ENCODE results near the gene MLKL. TPM values are rescaled to one million over a fixed set of nuclear protein-coding genes. Genes with fewer than 3 reads are reported as not detected.
A peak's percentile ranks its signal among the peaks of the same experiment; 100 is the strongest.
"Not testable (repeated sequence)": the region's sequence is repeated elsewhere in the genome, so short reads cannot be mapped to it uniquely, and the experiment has no call there.

MLKL gene
- total RNA-seq, 1 donor from 2014 or later, result 28.5 TPM

DNA sequence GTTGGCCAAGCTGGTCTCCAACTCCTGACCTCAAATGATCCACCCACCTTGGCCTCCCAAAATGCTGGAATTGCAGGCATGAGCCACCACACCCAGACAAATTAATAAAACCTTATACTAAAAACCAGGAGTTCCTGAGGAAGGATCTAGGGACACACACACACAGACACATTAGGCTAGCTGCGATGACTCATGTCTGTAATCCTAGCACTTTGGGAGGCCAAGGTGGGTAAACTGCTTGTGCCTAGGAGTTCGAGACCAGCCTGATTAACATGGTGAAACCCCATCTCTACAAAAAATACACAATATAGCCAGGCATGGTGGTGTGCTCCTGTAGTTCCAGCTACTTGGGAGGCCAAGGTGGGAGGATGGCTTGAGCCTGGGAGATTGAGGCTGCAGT lies 47.8 kb downstream of the MLKL start:
- not testable (repeated sequence) for DNase-seq (ENCODE audit: extremely low read depth, low read depth, low spot score)

DNA sequence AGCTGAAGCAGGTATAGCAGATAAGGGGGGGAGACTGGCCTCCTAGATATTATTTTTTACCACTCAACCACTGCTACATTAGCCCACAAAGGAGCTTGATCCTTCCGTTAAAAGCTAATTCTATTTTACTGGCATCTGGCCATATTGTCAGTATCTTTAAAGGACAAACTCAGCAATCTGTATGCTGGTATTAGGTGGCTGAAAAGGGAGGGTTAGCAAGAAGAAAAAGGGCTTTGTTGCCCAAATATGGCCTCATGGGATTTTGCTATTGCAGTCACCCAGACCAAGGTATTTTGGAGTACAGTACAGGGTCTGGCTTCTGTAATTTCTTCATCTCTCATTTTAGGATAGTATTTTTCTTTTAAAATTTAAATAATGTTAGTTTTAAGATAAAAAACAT lies 48.4 kb downstream of the MLKL start:
- no peak for DNase-seq (ENCODE audit: extremely low read depth, low read depth, low spot score)

DNA sequence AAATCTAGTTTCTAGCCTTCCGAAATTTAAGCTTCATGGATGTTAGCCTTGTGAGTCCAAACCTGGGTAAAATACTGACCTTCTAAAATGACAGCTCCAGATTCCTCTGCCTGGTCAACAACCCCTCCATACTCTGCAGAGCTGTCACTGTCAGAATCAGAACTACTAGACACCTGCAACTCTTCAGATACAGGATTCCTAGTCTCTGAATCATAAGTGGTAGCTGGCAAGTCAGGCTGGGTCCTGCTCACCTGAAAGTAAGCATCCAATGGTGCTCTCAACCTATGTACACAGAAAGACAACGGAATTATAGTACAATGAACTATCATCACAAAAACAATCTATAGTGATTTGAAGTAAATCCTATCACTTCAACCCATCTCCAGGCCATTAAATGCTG lies 48.8 kb downstream of the MLKL start:
- no peak for DNase-seq (ENCODE audit: extremely low read depth, low read depth, low spot score)

DNA sequence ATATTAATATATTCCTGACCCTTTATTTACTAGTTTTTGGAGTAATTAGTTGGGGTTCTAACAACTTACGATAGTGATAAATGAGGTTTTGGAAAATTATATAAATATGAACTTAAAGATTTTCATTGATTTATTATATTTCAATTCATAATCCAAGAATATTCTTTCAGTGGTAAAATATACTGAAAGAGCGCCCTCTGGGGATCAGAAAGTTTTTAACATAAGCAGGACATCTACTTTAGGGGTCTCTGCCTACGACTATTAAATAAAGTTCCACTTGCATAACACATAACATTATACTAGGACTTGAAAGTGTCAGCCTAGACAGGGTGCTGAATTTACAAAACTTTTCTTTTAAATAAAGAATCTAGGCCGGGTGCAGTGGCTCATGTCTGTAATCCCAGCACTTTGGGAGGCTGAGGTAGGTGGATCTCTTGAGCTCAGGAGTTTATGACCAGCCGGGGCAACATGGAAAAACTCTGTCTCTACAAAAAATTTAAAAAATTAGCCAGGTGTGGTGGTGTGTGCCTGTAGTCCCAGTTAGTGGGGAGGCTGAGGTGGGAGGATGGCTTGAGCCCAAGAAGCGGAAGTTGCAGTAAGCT lies 49.6 kb downstream of the MLKL start:
- no peak for DNase-seq (ENCODE audit: extremely low read depth, low read depth, low spot score)

DNA sequence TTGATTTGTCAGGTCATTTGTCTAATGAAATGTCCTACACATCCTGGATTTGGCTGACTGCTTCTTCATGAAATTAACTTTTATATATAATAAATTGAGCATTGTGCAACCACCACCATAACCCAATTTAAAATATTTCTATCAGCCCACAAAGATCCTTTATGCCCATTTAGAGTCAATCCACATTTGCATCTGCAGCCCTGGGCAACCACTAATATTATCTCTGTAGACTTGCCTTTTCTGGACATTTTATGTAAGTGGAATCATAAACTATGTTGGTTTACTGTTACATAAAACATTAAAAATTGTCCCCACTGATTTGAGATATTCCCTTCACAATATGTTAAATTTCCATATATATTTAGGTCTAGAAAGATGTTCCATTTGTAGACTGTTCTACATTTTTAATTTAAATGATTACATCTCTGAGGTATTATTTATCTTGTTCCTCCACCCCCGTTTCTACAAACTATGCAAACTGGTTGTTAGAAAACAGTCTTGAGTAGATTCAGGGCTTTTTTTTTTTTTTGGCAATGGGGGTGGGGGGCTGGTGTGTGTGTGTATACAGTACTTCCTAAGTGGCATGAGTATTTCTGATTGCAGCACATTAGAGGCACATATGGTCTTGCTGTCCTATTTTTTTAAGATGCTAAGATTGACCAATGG lies 50.7 kb downstream of the MLKL start:
- no peak for DNase-seq (ENCODE audit: extremely low read depth, low read depth, low spot score)

DNA sequence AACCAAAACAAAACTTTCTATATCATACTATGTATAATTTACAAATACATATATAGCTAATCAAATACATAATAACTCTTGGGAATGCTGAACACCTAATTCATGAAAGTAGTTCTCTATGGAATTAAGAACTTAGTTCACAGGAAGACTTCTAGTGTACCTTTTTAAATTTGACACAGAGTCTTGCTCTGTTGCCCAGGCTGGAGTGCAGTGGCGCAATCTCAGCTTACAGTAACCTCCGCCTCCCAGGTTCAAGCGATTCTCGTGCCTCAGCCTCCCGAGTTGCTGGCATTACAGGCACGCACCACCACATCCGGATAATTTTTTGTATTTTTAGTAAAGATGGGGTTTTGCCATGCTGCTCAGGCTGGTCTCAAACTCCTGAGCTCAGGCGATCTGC lies 58.7 kb downstream of the MLKL start:
- no peak for DNase-seq (ENCODE audit: extremely low read depth, low read depth, low spot score)

DNA sequence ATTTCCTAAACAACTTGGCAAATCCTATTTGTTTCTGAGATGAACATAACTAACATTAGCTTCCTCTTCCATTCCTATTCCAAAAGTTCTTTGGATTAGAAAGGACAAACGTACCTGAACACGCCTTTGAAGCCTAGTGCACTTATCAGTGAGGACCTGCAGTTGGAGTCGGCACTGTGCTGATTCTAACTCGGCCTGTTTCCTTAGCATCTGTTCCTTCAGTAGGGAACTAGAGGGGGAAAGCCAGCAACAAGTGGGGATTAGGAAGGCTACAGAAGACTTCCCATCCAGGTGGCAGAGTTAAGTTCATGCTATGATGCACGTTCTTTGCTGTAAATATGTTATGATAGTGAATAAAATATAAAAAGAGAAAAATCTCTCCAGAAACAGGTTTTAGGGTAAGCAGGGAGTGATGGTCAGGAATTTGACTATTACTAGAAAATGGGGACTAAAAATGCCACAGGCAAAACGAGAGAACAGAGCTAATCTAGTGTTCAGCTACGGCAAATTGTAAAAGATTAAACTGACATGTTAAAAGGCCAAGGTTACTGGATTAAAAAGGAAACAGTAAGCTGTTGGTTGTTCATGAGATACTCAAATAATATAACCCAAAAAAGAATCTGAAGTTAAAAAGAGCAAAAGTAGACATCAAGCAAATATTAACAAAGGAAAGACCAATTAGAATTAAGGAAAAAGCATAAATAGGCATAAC lies 62.8 kb downstream of the MLKL start:
- DNase-seq (ENCODE audit: extremely low read depth, low read depth, low spot score), result no peak

DNA sequence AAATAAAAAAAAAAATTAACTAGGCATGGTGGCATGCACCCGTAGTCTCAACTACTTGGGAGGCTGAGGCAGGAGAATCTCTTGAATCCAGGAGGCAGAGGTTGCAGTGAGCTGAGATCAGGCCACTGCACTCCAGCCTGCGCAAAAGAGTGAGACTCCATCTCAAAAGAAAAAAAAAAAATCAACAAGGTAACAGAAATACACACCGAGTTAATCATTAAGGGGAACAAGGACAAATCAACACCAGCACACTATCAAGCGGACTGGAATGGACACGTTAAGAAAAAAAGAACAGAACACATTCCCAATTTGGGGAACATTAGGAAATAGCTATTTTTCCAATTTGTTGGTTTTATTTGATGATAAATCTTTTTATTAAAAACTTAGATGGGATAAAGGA lies 65.4 kb downstream of the MLKL start:
- no peak for DNase-seq (ENCODE audit: extremely low read depth, low read depth, low spot score)

DNA sequence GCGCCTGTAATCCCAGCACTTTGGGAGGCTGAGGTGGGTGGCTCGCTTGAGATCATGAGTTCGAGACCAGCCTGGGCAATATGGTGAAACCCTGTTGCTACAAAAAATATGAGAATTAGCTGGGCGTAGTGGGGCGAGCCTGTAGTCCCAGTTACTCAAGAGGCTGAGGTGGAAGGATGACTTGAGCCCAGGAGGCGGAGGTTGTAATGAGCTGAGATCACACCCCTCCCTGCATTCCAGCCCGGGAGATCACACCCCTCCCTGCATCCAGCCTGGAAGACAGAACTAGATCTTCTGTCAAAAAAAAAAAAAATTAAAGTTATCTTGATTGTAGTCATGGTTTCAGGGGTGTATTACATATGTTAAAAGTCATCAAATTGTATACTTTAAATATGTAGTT lies 67.0 kb downstream of the MLKL start:
- no peak for DNase-seq (ENCODE audit: extremely low read depth, low read depth, low spot score)

DNA sequence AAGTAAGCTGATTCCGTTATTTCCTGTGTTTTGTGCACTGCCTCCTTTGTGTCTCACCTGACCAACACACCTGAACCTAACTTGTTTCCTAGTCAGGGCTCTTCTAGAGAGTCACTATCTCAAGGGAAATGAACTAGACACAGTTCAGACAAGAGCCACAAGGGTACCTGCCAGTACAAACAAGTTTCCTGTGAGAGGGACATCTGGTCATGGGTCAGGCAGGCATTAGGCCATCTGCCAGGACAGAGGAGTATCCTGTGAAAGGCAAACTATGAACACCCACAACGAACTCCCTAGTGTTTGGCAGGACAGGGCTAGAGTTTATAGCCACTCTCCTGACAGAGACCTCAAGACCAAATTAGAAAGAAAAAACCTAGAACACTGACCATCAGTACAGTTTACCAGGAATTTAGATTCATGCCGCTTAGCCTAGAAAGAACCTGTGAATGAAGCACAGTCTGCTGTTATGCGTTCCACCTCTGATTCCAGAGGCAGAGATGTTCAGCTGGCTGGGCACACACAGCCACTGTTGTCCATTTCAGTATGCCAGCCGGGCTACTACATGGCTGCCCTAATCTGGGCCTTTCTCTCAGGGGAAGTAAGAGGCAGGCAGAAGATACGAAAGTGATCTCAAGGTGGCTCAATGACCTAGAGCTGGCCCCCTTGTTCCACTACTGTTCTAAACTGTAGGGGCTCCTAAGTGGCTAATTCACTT lies 73.0 kb downstream of the MLKL start:
- DNase-seq (ENCODE audit: extremely low read depth, low read depth, low spot score), result no peak

DNA sequence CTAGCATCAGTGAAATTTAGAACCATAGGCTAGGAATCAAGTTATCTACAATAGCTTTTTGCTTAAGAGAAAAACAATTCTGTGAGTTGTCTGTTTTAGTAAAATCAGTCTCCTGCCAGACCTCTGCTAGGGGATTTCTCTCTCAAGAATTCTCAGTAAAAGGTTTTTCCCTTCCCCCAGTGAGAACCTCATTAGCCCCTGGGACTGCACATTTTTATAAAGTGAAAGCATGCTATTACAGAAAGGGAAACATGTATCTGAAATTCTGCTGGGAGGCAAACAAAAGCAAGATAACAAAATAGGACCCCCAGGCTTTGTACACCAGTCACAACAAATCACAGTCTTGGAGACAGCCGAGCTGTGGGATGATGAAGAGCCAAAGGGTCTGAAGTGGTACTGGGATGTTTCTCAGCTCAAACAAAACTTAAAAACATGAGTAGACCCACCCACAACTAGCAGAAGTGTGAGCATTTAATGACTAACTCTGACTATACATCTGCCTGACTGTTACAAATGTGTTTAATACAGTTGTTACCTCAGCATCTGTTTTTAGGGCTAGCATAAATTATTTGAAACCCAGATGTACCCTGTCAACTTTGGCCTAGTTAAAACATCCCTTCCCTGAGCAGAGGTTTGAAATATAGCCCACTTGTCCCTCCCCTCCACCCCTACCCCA lies 73.8 kb downstream of the MLKL start:
- no peak for DNase-seq (ENCODE audit: extremely low read depth, low read depth, low spot score)

DNA sequence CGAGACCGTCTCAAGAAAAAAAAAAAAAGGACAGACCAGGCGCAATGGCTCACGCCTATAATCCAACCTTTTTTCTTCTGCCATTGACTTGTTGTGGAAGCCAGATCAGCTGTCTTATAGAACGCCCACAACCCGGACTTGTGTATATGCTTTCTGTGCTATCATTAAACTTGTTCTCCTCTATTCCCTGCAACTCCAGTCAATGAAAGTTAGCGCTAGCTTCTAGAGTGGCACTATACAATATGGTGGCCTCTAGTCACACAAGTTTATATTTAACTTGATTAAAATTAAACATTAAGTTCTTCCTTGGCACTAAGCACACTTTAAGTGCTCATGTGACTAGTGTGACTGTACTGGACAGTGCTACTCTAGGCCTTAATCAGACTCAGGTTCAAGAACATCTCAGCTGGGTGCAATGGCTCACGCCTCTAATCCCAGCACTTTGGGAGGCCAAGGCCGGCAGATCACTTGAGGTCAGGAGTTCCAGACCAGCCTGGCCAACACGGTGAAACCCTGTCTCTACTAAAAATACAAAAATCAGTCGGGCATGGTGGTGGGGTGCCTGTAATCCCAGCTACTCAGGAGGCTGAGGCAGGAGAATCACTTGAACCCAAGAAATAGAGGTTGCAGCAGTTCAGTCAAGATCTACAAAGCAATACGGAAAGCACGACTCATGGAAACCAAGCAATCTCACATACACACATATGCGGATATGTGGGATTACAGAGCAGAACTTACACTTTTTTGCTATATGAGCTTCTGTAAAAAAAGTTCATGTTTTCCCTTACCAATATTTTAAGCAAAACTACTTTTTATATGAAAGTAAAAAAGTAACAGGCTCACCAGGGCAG lies 74.9 kb downstream of the MLKL start:
- no peak for DNase-seq (ENCODE audit: extremely low read depth, low read depth, low spot score)

DNA sequence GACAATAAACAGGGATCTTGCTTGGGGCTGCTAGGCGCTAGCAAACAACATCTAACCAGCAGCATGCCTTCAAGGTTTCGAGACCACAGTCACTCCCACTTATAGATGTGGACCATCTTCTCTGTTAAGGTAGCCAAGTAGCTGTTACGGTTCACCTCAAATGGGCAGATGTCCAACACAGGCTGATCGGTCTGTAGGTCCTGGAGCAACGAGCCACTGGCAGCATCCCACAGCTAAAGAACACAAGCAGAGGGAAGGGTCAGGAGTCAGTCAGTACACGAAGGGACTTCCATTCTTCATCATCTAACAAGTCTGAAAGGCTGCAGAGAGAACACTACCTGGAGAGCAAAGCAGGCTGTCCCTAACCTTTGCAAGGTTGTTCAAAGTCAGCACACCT lies 76.8 kb downstream of the MLKL start:
- DNase-seq (ENCODE audit: extremely low read depth, low read depth, low spot score), result no peak

DNA sequence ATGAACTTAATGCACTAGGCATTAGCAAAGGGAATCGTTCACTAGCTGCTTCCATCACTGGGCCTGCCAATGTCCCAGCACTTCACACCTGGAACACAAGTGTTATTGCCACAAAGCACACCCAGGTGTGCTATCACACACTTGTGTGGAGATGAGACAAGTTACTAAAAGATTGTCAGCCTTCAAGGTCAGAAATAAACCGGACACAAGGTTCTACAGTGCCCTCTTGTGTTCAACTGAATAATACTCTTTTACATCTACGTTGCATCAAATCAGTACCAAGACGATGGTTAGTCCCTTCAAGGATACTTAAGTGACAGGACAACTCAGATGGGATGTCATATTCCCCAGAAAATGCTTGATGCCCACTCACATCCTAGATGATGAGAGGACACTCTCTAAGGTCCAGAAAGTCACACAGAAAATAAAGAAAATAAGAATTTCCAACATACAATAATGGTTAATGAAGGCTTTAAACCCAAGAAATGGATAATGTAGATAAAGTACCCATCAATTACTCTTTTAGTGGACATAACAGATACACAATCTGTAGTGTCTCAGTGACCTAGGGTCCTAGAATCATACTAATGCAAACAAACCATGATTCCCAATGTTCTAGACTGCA lies 77.3 kb downstream of the MLKL start:
- DNase-seq (ENCODE audit: extremely low read depth, low read depth, low spot score), result peak; percentile 66

DNA sequence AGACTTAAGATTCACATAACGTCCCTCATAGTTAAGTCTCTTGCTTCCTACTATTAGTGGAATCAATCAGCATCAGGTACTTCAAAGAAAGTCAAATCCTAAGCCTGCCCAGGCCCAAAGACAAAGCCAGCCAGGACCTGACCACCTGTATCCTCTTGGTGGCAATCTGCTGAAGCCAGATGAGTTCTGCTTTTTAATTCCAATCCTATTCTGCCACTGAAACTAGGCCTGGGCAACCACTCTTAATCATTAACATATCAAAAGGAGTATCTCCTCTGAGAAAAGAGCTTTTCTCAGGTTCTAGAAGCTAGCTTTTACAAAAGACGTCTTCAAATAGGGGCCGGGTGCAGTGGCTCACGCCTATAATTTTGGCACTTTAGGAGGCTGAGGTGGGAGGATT lies 78.7 kb downstream of the MLKL start:
- DNase-seq (ENCODE audit: extremely low read depth, low read depth, low spot score), result no peak

Other genes with a start within 250 kb of the MLKL start
- 163 and 253 TPM in 2 replicates for gene GLG1, start 93.7 kb downstream of the MLKL start, total RNA-seq
- gene RFWD3, start 34.0 kb downstream of the MLKL start, total RNA-seq, result 20.3 and 20.9 TPM in 2 replicates
- gene FA2H, start 74.0 kb upstream of the MLKL start, total RNA-seq, result 0.34 TPM in 1 of 2 replicates, not detected in the other